HG03175 (cell line): ENCODE data around the gene PGF.

Experiments used
- ATAC-seq: cut with Tn5 transposase; IDR thresholded peaks from one replicate; pipeline ENCODE4 v1.9.1; 2021; ENCODE audit warnings: mild to moderate bottlenecking, moderate library complexity; ENCODE audit not compliant: unreplicated experiment

PGF gene

GRCh38 chr14:74905595-74906142 lies 49.7 kb downstream of the PGF start:
- no peak for ATAC-seq

- no peak for ATAC-seq
Observed at GRCh38 chr14:74904635-74905503, 50.5 kb downstream of the PGF start.

- no peak for ATAC-seq
Observed at GRCh38 chr14:74902941-74903705, 52.3 kb downstream of the PGF start.

GRCh38 chr14:74898694-74899093 lies 56.7 kb downstream of the PGF start:
- no peak for ATAC-seq

GRCh38 chr14:74898083-74898482 lies 57.3 kb downstream of the PGF start:
- no peak for ATAC-seq

GRCh38 chr14:74897642-74898041 lies 57.8 kb downstream of the PGF start:
- ATAC-seq, result no peak

GRCh38 chr14:74896400-74896799 lies 59.0 kb downstream of the PGF start:
- ATAC-seq, result no peak

GRCh38 chr14:74893614-74894091 lies 61.7 kb downstream of the PGF start:
- ATAC-seq, result peak; percentile 60

GRCh38 chr14:74892745-74893144 lies 62.7 kb downstream of the PGF start:
- no peak for ATAC-seq

- ATAC-seq, result no peak
Observed at GRCh38 chr14:74891870-74892269, 63.5 kb downstream of the PGF start.
